ENCODE measurements around the gene DNLZ.

DNA sequence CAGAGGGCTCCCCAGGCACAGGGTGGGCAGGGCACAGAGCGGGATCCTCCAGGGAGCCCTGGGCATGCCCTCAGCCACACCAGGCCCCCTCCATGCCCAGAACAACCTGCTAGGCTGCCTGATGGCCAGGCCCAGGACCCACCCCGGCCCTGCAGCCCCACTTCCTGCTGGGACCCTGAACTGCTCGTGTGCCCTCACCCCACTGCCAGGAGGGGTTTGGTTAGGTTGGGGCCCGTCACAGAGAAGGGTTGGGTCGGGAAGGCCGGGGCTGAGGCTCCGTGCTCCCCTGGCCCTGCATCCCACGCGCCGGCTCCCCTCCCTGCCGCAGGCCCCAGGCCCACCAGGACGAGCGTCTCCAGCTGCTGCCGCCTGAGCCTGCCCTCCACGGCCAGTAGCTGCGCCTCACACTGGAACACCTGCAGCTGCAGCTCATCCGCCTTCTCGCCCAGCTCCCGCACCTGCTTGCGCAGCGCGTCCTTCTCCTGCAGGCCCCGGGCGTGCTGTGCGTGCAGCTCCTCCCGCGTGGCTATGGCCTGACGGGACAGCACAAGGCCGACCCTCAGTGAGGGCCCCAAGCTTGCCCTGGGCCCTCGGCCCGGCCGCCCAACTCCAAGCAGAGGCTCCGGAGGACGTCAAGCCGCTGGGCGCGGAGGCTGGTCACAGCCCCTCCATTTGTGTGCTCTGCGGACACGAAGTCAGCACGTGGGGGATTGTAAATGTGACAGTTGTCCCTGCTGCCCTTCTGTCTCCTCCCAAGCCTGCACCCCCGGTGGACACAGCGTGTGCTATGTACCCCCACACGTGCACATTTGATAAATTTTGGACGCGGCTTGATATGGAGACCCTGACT lies 4.0 kb upstream of the DNLZ start:
- TF ChIP-seq BHLHE40 (IDR thresholded peaks at IDR 0.05; ENCODE audit: low read depth, low read length) (no peak), POLR2A (IDR thresholded peaks at IDR 0.05; ENCODE audit: low read depth, low read length) (no peak), SMC3 (IDR thresholded peaks at IDR 0.05; ENCODE audit: low read depth, low read length) (no peak), CHD1 (IDR thresholded peaks at IDR 0.05; ENCODE audit: low read depth, low read length) (no peak), RCOR1 (IDR thresholded peaks at IDR 0.05; ENCODE audit: insufficient replicate concordance, low read length) (no peak), FOS (IDR thresholded peaks at IDR 0.05; ENCODE audit: low read depth, low read length) (no peak), RAD21 (IDR thresholded peaks at IDR 0.05; ENCODE audit: low read length) (no peak), MAFK (IDR thresholded peaks at IDR 0.05; ENCODE audit: low read depth, low read length) (no peak), CEBPB (IDR thresholded peaks at IDR 0.05; ENCODE audit: low read depth, low read length) (no peak), RFX5 (IDR thresholded peaks at IDR 0.05; ENCODE audit: low read depth, low read length) (no peak), MAZ (IDR thresholded peaks at IDR 0.05; ENCODE audit: borderline replicate concordance, low read depth, low read length) (no peak)
- TF ChIP-seq, protein P1, sequence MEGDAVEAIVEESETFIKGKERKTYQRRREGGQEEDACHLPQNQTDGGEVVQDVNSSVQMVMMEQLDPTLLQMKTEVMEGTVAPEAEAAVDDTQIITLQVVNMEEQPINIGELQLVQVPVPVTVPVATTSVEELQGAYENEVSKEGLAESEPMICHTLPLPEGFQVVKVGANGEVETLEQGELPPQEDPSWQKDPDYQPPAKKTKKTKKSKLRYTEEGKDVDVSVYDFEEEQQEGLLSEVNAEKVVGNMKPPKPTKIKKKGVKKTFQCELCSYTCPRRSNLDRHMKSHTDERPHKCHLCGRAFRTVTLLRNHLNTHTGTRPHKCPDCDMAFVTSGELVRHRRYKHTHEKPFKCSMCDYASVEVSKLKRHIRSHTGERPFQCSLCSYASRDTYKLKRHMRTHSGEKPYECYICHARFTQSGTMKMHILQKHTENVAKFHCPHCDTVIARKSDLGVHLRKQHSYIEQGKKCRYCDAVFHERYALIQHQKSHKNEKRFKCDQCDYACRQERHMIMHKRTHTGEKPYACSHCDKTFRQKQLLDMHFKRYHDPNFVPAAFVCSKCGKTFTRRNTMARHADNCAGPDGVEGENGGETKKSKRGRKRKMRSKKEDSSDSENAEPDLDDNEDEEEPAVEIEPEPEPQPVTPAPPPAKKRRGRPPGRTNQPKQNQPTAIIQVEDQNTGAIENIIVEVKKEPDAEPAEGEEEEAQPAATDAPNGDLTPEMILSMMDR (conservative IDR thresholded peaks at IDR 0.05; ENCODE audit: low read depth, low read length) = no peak
- TF ChIP-seq, protein P2, sequence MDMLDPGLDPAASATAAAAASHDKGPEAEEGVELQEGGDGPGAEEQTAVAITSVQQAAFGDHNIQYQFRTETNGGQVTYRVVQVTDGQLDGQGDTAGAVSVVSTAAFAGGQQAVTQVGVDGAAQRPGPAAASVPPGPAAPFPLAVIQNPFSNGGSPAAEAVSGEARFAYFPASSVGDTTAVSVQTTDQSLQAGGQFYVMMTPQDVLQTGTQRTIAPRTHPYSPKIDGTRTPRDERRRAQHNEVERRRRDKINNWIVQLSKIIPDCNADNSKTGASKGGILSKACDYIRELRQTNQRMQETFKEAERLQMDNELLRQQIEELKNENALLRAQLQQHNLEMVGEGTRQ (IDR thresholded peaks at IDR 0.05; ENCODE audit: low read depth, low read length) = no peak
